Thymus (tissue), 11 donors: ENCODE data around the gene PRAC1. TPM values are rescaled to one million over a fixed set of nuclear protein-coding genes. Genes with fewer than 3 reads are reported as not detected.

Experiments
- DNase-seq, 9 donors: peaks; one replicate each; pipeline ENCODE4 v3.0.0-alpha.2; 2013; ENCODE audit warnings: low spot score in 9 of 9, low read depth in 6 of 9, missing footprints in 1 of 9
- H3K27ac ChIP-seq, 2 donors: one replicate each; pipeline ENCODE4 v1.5.1; 2013; ENCODE audit warnings: control low read depth in 1 of 2, low read depth in 1 of 2, low read length in 1 of 2, mild to moderate bottlenecking in 1 of 2, moderate library complexity in 1 of 2
- H3K27me3 ChIP-seq, 2 donors: one replicate each; pipeline ENCODE4 v1.5.1; 2013; ENCODE audit warnings: low read length in 1 of 2; ENCODE audit not compliant: control insufficient read depth in 2 of 2, insufficient read depth in 1 of 2
- H3K36me3 ChIP-seq, 2 donors: one replicate each; pipeline ENCODE4 v1.5.1; 2013; ENCODE audit warnings: low read length in 1 of 2, mild to moderate bottlenecking in 1 of 2, moderate library complexity in 1 of 2; ENCODE audit not compliant: control insufficient read depth in 2 of 2, insufficient read depth in 2 of 2
- H3K4me1 ChIP-seq, 2 donors: one replicate each; pipeline ENCODE4 v1.5.1; 2013; ENCODE audit warnings: low read length in 2 of 2; ENCODE audit not compliant: control insufficient read depth in 2 of 2, insufficient read depth in 2 of 2
- H3K4me3 ChIP-seq, 2 donors: one replicate each; pipeline ENCODE4 v1.5.1; 2013; ENCODE audit warnings: low read length in 2 of 2, control low read depth in 1 of 2, mild to moderate bottlenecking in 1 of 2
- H3K9me3 ChIP-seq, 2 donors: one replicate each; pipeline ENCODE4 v1.5.1; 2013; ENCODE audit warnings: low read length in 1 of 2, mild to moderate bottlenecking in 1 of 2; ENCODE audit not compliant: control insufficient read depth in 2 of 2, insufficient read depth in 1 of 2
- whole genome bisulfite sequencing: extraction: QIAGEN DNeasy Blood & Tissue Kit; methylation state at CpG from one replicate; pipeline ENCODE4 v1.1.7; 2013; 5-methylcytosine and 5-hydroxymethylcytosine counted together
- polyA plus RNA-seq: library from polyadenylated mRNA; stranded (reverse); fragments of 200-250 nt; gene quantifications from one replicate; pipeline ENCODE4 v1.2.3, GENCODE V29; 2013
- total RNA-seq: library from RNA; stranded (reverse); fragments of 120-200 nt; gene quantifications from one replicate; pipeline ENCODE4 v1.2.4, GENCODE V29; 2013
- donor health status: healthy.

The PRAC1 gene
- total and polyA plus RNA-seq, 2 donors, result 0.91 TPM; not detected in 1

GRCh38 chr17:48728232-48729231 lies 6.2 kb upstream of the PRAC1 start, which contains the start of gene HOXB13:
TSS of gene HOXB13 (minus strand) at chr17:48728750. CDS start at chr17:48728593, 157 bp downstream.
- no peak for DNase-seq
- Histone ChIP-seq H3K4me3 (no peak within 1 kb of the TSS), H3K9me3 (peaks cover 1 to 18% of the 10 kb centered on the region in 2 donors), H3K27ac (no peak within 1 kb of the TSS), H3K27me3 (peaks cover 95 to 100% of the 10 kb centered on the region in 2 donors), H3K4me1 (peaks cover 0 to 9% of the 10 kb centered on the region in 2 donors), H3K36me3 (no peaks in the 10 kb centered on the region)
- WGBS, result 8% methylated on average over 55 of the region's 55 CpGs

- peaks cover 0 to 18% of the 10 kb centered on the region in 2 donors for H3K4me1 ChIP-seq
- H3K4me3 ChIP-seq, result no peak overlapping the region
- no peak for DNase-seq
- H3K27me3 ChIP-seq, result peaks cover 96 to 100% of the 10 kb centered on the region in 2 donors
- 35% methylated on average over 9 of the region's 9 CpGs for WGBS
- H3K36me3 ChIP-seq, result no peaks in the 10 kb centered on the region
- H3K9me3 ChIP-seq, result peaks cover 1 to 11% of the 10 kb centered on the region in 2 donors
- H3K27ac ChIP-seq, result no peak overlapping the region
Observed at GRCh38 chr17:48727415-48728175, 5.3 kb upstream of the PRAC1 start.

GRCh38 chr17:48726916-48727286 lies 4.6 kb upstream of the PRAC1 start:
- Histone ChIP-seq H3K27ac (no peak overlapping the region), H3K4me3 (no peak overlapping the region), H3K36me3 (no peaks in the 10 kb centered on the region), H3K27me3 (peaks cover 95 to 100% of the 10 kb centered on the region in 2 donors), H3K4me1 (peaks cover 0 to 19% of the 10 kb centered on the region in 2 donors), H3K9me3 (peaks cover 1 to 15% of the 10 kb centered on the region in 2 donors)
- no peak for DNase-seq
- WGBS, result 11% methylated on average over 20 of the region's 20 CpGs

DNA sequence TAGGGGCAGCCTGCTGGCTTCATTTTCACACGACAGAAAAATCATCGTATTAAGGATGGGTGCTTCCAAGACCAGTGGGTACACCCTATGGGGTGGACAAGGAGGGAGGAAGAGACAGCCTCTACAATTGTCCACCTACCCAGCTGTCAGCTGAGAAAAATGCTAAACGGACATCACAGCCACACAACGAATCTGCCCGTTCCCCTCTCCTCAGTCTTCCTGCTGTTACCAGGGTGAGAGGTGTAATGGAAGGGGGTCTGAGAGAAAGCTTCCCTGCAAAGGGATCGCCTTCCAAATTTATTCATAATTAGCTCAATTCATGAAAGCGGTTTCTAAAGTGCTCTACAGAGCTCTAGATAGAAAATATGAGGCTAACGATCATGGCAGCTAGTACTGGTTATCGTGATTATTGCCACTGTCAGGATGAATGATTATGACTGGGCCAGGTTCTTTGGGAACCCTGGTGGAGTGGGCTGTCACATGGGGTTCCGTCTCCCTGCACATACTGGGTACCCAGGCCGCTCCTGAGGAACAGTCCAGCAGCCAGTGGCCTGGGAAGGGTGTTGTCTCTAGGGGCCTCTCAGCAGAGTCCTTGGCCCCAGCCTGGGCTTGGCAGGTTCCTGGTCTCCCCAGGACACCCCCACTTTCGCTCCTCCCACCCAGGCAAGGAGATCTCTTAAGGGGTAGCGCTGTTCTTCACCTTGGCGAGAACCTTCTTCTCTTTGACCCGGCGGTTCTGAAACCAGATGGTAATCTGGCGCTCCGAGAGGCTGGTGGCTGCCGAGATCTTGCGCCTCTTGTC lies 4.0 kb upstream of the PRAC1 start:
- DNase-seq, result no peak
- Histone ChIP-seq H3K4me3 (no peak overlapping the region), H3K27me3 (peaks cover 95 to 100% of the 10 kb centered on the region in 2 donors), H3K27ac (no peak overlapping the region), H3K36me3 (no peaks in the 10 kb centered on the region), H3K9me3 (peaks cover 1 to 15% of the 10 kb centered on the region in 2 donors), H3K4me1 (peaks cover 0 to 19% of the 10 kb centered on the region in 2 donors)
- WGBS, result 17% methylated on average over 20 of the region's 20 CpGs

GRCh38 chr17:48725288-48726064 lies 3.2 kb upstream of the PRAC1 start:
- Histone ChIP-seq H3K36me3 (no peaks in the 10 kb centered on the region), H3K27me3 (peaks cover 94 to 100% of the 10 kb centered on the region in 2 donors), H3K27ac (no peak overlapping the region), H3K4me1 (peaks cover 0 to 19% of the 10 kb centered on the region in 2 donors), H3K4me3 (no peak overlapping the region), H3K9me3 (peaks cover 1 to 15% of the 10 kb centered on the region in 2 donors)
- 6% methylated on average over 38 of the region's 38 CpGs for WGBS
- DNase-seq, result no peak

GRCh38 chr17:48725004-48725287 lies 2.6 kb upstream of the PRAC1 start:
- no peak for DNase-seq
- peaks cover 1 to 15% of the 10 kb centered on the region in 2 donors for H3K9me3 ChIP-seq
- no peak overlapping the region for H3K4me3 ChIP-seq
- H3K27me3 ChIP-seq, result peaks cover 91 to 100% of the 10 kb centered on the region in 2 donors
- WGBS, result 3% methylated on average over 16 of the region's 16 CpGs
- H3K27ac ChIP-seq, result no peak overlapping the region
- no peaks in the 10 kb centered on the region for H3K36me3 ChIP-seq
- H3K4me1 ChIP-seq, result peaks cover 0 to 19% of the 10 kb centered on the region in 2 donors

GRCh38 chr17:48724251-48725003 lies 2.1 kb upstream of the PRAC1 start:
- Histone ChIP-seq H3K4me1 (peaks cover 0 to 21% of the 10 kb centered on the region in 2 donors), H3K27me3 (peaks cover 92 to 100% of the 10 kb centered on the region in 2 donors), H3K9me3 (peaks cover 1 to 15% of the 10 kb centered on the region in 2 donors), H3K36me3 (no peaks in the 10 kb centered on the region), H3K4me3 (no peak overlapping the region), H3K27ac (no peak overlapping the region)
- WGBS, result 7% methylated on average over 32 of the region's 32 CpGs
- peak in 7 of 9 donors; percentile 32 to 83 (median 43) for DNase-seq
